ENCODE measurements around the gene ZNF580. TPM values are rescaled to one million over a fixed set of nuclear protein-coding genes. Genes with fewer than 3 reads are reported as not detected.

The ZNF580 gene
- total RNA-seq, 1 experiment from 2014 or later = 6.5 TPM

- Histone ChIP-seq H3K36me3 (peaks cover 72% of the 10 kb centered on the region), H3K9me3 (replicated peaks) (no peaks in the 10 kb centered on the region), H3K4me3 (no peak overlapping the region), H3K27ac (no peak overlapping the region), H3K27me3 (replicated peaks) (no peaks in the 10 kb centered on the region), H3K4me1 (replicated peaks) (no peaks in the 10 kb centered on the region)
- no peak for DNase-seq (ENCODE audit: low read depth in 1 of 2, low spot score in 2 of 2)
Observed at GRCh38 chr19:55692681-55693081, 51.9 kb downstream of the ZNF580 start.

Other genes with a start within 250 kb of the ZNF580 start
- 509 and 518 TPM in 2 replicates for gene UBE2S, start 233.2 kb upstream of the ZNF580 start, total RNA-seq (2014; rRNA removed; shearing (Covaris generic))
- not detected in 2 replicates for gene SHISA7, start 197.7 kb upstream of the ZNF580 start, total RNA-seq (2014; rRNA removed; shearing (Covaris generic))
- 71.7 and 97.3 TPM in 2 replicates for gene ISOC2, start 179.4 kb upstream of the ZNF580 start, total RNA-seq (2014; rRNA removed; shearing (Covaris generic))
- not detected in 2 replicates for gene C19orf85, start 176.3 kb upstream of the ZNF580 start, total RNA-seq (2014; rRNA removed; shearing (Covaris generic))
- 1.1 and 4.1 TPM in 2 replicates for gene ZNF628, start 164.4 kb upstream of the ZNF580 start, total RNA-seq (2014; rRNA removed; shearing (Covaris generic))
- gene NAT14, start 155.8 kb upstream of the ZNF580 start, total RNA-seq (2014; rRNA removed; shearing (Covaris generic)) = 10.9 and 12.1 TPM in 2 replicates
- gene SSC5D, start 152.6 kb upstream of the ZNF580 start, total RNA-seq (2014; rRNA removed; shearing (Covaris generic)) = not detected in 2 replicates
- not detected in 2 replicates for gene SBK2, start 103.9 kb upstream of the ZNF580 start, total RNA-seq (2014; rRNA removed; shearing (Covaris generic))
- gene SBK3, start 95.5 kb upstream of the ZNF580 start, total RNA-seq (2014; rRNA removed; shearing (Covaris generic)) = 0.32 TPM in 1 of 2 replicates, not detected in the other
- gene ZNF579, start 60.2 kb upstream of the ZNF580 start, total RNA-seq (2014; rRNA removed; shearing (Covaris generic)) = 7.2 and 12.7 TPM in 2 replicates
- 2.4 and 5.4 TPM in 2 replicates for gene FIZ1, start 41.5 kb upstream of the ZNF580 start, total RNA-seq (2014; rRNA removed; shearing (Covaris generic))
- 3.8 and 15.5 TPM in 2 replicates for gene ZNF524, start 40.7 kb upstream of the ZNF580 start, total RNA-seq (2014; rRNA removed; shearing (Covaris generic))
- gene ZNF865, start 35.4 kb upstream of the ZNF580 start, total RNA-seq (2014; rRNA removed; shearing (Covaris generic)) = 0.63 and 1.4 TPM in 2 replicates
- 4.7 and 10.2 TPM in 2 replicates for gene ZNF784, start 16.4 kb upstream of the ZNF580 start, total RNA-seq (2014; rRNA removed; shearing (Covaris generic))
- gene ZNF581, start 2.6 kb downstream of the ZNF580 start, total RNA-seq (2014; rRNA removed; shearing (Covaris generic)) = 5.5 and 10.1 TPM in 2 replicates
- 3.5 and 6.0 TPM in 2 replicates for gene CCDC106, start 7.2 kb downstream of the ZNF580 start, total RNA-seq (2014; rRNA removed; shearing (Covaris generic))
- 137 and 183 TPM in 2 replicates for gene U2AF2, start 14.0 kb downstream of the ZNF580 start, total RNA-seq (2014; rRNA removed; shearing (Covaris generic))
- gene EPN1, start 34.2 kb downstream of the ZNF580 start, total RNA-seq (2014; rRNA removed; shearing (Covaris generic)) = 67.7 and 103 TPM in 2 replicates
- not detected in 2 replicates for gene NLRP9, start 97.4 kb downstream of the ZNF580 start, total RNA-seq (2014; rRNA removed; shearing (Covaris generic))
- not detected in 2 replicates for gene RFPL4A, start 118.1 kb downstream of the ZNF580 start, total RNA-seq (2014; rRNA removed; shearing (Covaris generic))
- gene RFPL4AL1, start 128.1 kb downstream of the ZNF580 start, total RNA-seq (2014; rRNA removed; shearing (Covaris generic)) = not detected in 2 replicates
- not detected in 2 replicates for gene NLRP11, start 191.0 kb downstream of the ZNF580 start, total RNA-seq (2014; rRNA removed; shearing (Covaris generic))
- gene NLRP4, start 195.5 kb downstream of the ZNF580 start, total RNA-seq (2014; rRNA removed; shearing (Covaris generic)) = not detected in 2 replicates